Measurements from ENCODE around the gene SSTR1.

SSTR1 gene

GRCh38 chr14:38207377-38207735, 348 bp upstream of the SSTR1 start:
- peaks cover 4% of the 10 kb centered on the region in 2 donors for H3K9me3 Mint-ChIP-seq

GRCh38 chr14:38208618-38209562, 1.2 kb downstream of the SSTR1 start:
- Mint-ChIP-seq H3K4me1 (peaks cover 2 to 13% of the 10 kb centered on the region in 2 donors), H3K27ac (peak overlapping the region; percentile 56), H3K27me3 (peaks cover 48 to 56% of the 10 kb centered on the region in 2 donors), H3K9me3 (peaks cover 4% of the 10 kb centered on the region in 2 donors), H3K4me3 (peak overlapping the region in 1 of 2 donors; percentile 20), H3K36me3 (peaks cover 1 to 5% of the 10 kb centered on the region in 2 donors)
- DNase-seq (no peak), ATAC-seq (replicated peaks) (no peak)

More at GRCh38 chr14:38207377-38207735, 348 bp upstream of the SSTR1 start:
- H3K4me1 Mint-ChIP-seq, result peaks cover 2 to 13% of the 10 kb centered on the region in 2 donors
- ATAC-seq (replicated peaks), result no peak
- H3K27me3 Mint-ChIP-seq, result peaks cover 48 to 56% of the 10 kb centered on the region in 2 donors
- peaks cover 1 to 5% of the 10 kb centered on the region in 2 donors for H3K36me3 Mint-ChIP-seq
- no peak for DNase-seq
- no peak overlapping the region for H3K4me3 Mint-ChIP-seq
- H3K27ac Mint-ChIP-seq, result no peak overlapping the region

GRCh38 chr14:38209572-38210557, 2.2 kb downstream of the SSTR1 start:
- H3K27ac Mint-ChIP-seq, result peak overlapping the region; percentile 67
- no peak for DNase-seq
- no peak for ATAC-seq (replicated peaks)
- peaks cover 4% of the 10 kb centered on the region in 2 donors for H3K9me3 Mint-ChIP-seq
- H3K27me3 Mint-ChIP-seq, result peaks cover 48 to 66% of the 10 kb centered on the region in 2 donors
- H3K4me1 Mint-ChIP-seq, result peaks cover 2 to 13% of the 10 kb centered on the region in 2 donors
- H3K4me3 Mint-ChIP-seq, result no peak overlapping the region
- peaks cover 1 to 5% of the 10 kb centered on the region in 2 donors for H3K36me3 Mint-ChIP-seq

GRCh38 chr14:38210587-38211216, 3.0 kb downstream of the SSTR1 start:
- Mint-ChIP-seq H3K36me3 (peaks cover 1 to 5% of the 10 kb centered on the region in 2 donors), H3K4me1 (peaks cover 2 to 13% of the 10 kb centered on the region in 2 donors), H3K27ac (peak overlapping the region; percentile 67), H3K4me3 (no peak overlapping the region), H3K27me3 (peaks cover 48 to 65% of the 10 kb centered on the region in 2 donors), H3K9me3 (peaks cover 4% of the 10 kb centered on the region in 2 donors)
- DNase-seq (no peak), ATAC-seq (replicated peaks) (no peak)

GRCh38 chr14:38211255-38211735, 3.6 kb downstream of the SSTR1 start:
- H3K27me3 Mint-ChIP-seq, result peaks cover 44 to 60% of the 10 kb centered on the region in 2 donors
- ATAC-seq (replicated peaks) (no peak), DNase-seq (no peak)
- H3K4me1 Mint-ChIP-seq, result peaks cover 2 to 13% of the 10 kb centered on the region in 2 donors
- peaks cover 1 to 5% of the 10 kb centered on the region in 2 donors for H3K36me3 Mint-ChIP-seq
- H3K4me3 Mint-ChIP-seq, result no peak overlapping the region
- no peak overlapping the region for H3K27ac Mint-ChIP-seq
- peaks cover 0 to 1% of the 10 kb centered on the region in 2 donors for H3K9me3 Mint-ChIP-seq

GRCh38 chr14:38212111-38212510, 4.4 kb downstream of the SSTR1 start:
- H3K4me3 Mint-ChIP-seq, result no peak overlapping the region
- no peak for ATAC-seq (replicated peaks)
- H3K9me3 Mint-ChIP-seq, result peaks cover 0 to 1% of the 10 kb centered on the region in 2 donors
- peaks cover 2 to 13% of the 10 kb centered on the region in 2 donors for H3K4me1 Mint-ChIP-seq
- peaks cover 1 to 5% of the 10 kb centered on the region in 2 donors for H3K36me3 Mint-ChIP-seq
- DNase-seq, result no peak
- H3K27me3 Mint-ChIP-seq, result peaks cover 44 to 63% of the 10 kb centered on the region in 2 donors
- no peak overlapping the region for H3K27ac Mint-ChIP-seq

- H3K4me3 Mint-ChIP-seq, result no peak overlapping the region
- H3K4me1 Mint-ChIP-seq, result peaks cover 2 to 13% of the 10 kb centered on the region in 2 donors
- ATAC-seq (replicated peaks) (no peak), DNase-seq (no peak)
- peaks cover 36 to 54% of the 10 kb centered on the region in 2 donors for H3K27me3 Mint-ChIP-seq
- H3K9me3 Mint-ChIP-seq, result peaks cover 0 to 1% of the 10 kb centered on the region in 2 donors
- no peak overlapping the region for H3K27ac Mint-ChIP-seq
- peaks cover 1 to 5% of the 10 kb centered on the region in 2 donors for H3K36me3 Mint-ChIP-seq
These were observed 5.3 kb downstream of the SSTR1 start for GRCh38 chr14:38213001-38213400.

- H3K36me3 Mint-ChIP-seq, result no peaks in the 10 kb centered on the region
- H3K9me3 Mint-ChIP-seq, result peaks cover 0 to 3% of the 10 kb centered on the region in 2 donors
- ATAC-seq (replicated peaks), result no peak
- no peak overlapping the region for H3K4me3 Mint-ChIP-seq
- peaks cover 0 to 15% of the 10 kb centered on the region in 2 donors for H3K27me3 Mint-ChIP-seq
- H3K27ac Mint-ChIP-seq, result no peak overlapping the region
- H3K4me1 Mint-ChIP-seq, result no peaks in the 10 kb centered on the region
- DNase-seq, result no peak
These were observed 9.8 kb downstream of the SSTR1 start for GRCh38 chr14:38217553-38217952.

- peak overlapping the region; percentile 62 for H3K27ac Mint-ChIP-seq
- ATAC-seq (replicated peaks) (no peak), DNase-seq (no peak)
- H3K4me1 Mint-ChIP-seq, result no peaks in the 10 kb centered on the region
- peaks cover 0 to 4% of the 10 kb centered on the region in 2 donors for H3K9me3 Mint-ChIP-seq
- no peaks in the 10 kb centered on the region for H3K36me3 Mint-ChIP-seq
- H3K27me3 Mint-ChIP-seq, result peaks cover 0 to 6% of the 10 kb centered on the region in 2 donors
- H3K4me3 Mint-ChIP-seq, result no peak overlapping the region
These were observed 13.4 kb downstream of the SSTR1 start for GRCh38 chr14:38221077-38221476.

GRCh38 chr14:38224338-38224737, 16.6 kb downstream of the SSTR1 start:
- Mint-ChIP-seq H3K9me3 (peaks cover 0 to 3% of the 10 kb centered on the region in 2 donors), H3K27ac (no peak overlapping the region), H3K36me3 (no peaks in the 10 kb centered on the region), H3K4me1 (no peaks in the 10 kb centered on the region), H3K4me3 (no peak overlapping the region), H3K27me3 (no peaks in the 10 kb centered on the region)
- no peak for DNase-seq
- ATAC-seq (replicated peaks), result no peak

- Mint-ChIP-seq H3K9me3 (peaks cover 0 to 5% of the 10 kb centered on the region in 2 donors), H3K27me3 (no peaks in the 10 kb centered on the region), H3K36me3 (no peaks in the 10 kb centered on the region), H3K27ac (no peak overlapping the region), H3K4me3 (no peak overlapping the region), H3K4me1 (no peaks in the 10 kb centered on the region)
- DNase-seq (no peak), ATAC-seq (replicated peaks) (no peak)
These were observed 18.2 kb downstream of the SSTR1 start for GRCh38 chr14:38225946-38226345.

- Mint-ChIP-seq H3K27me3 (no peaks in the 10 kb centered on the region), H3K4me1 (no peaks in the 10 kb centered on the region), H3K9me3 (peaks cover 0 to 7% of the 10 kb centered on the region in 2 donors), H3K4me3 (no peak overlapping the region), H3K36me3 (no peaks in the 10 kb centered on the region), H3K27ac (no peak overlapping the region)
- DNase-seq, result no peak
- no peak for ATAC-seq (replicated peaks)
These were observed 18.7 kb downstream of the SSTR1 start for GRCh38 chr14:38226366-38226765.

- Mint-ChIP-seq H3K27ac (no peak overlapping the region), H3K36me3 (no peaks in the 10 kb centered on the region), H3K4me1 (no peaks in the 10 kb centered on the region), H3K27me3 (no peaks in the 10 kb centered on the region), H3K4me3 (no peak overlapping the region), H3K9me3 (peaks cover 0 to 7% of the 10 kb centered on the region in 2 donors)
- DNase-seq, result no peak
- no peak for ATAC-seq (replicated peaks)
These were observed 25.5 kb downstream of the SSTR1 start for GRCh38 chr14:38233218-38233617.

All from stimulated activated naive B cell treated with anti-CD40 and anti-IgM and Interleukin-4, amounts not matched to agents 10 μg/mL and 1 μg/mL and 100 μg/mL, for 72 hours (primary cell).